ENCODE measurements around the gene CNTNAP2.

DNA sequence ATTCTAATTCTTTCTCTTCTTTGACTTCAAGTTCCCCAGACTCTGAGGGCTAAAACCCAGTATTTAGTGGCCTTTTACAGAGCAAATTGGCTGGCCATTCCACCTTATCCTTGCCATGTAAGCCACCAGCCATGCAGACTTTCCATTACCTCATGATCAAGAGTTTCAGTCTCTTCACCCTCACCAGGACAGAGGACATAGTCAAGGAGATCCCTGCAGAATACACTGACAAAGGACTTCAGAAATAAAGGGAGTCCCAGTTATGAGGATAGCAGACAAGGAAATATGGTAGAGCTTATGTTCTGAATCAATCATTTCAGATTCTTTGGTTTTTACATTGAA lies 1393.6 kb downstream of the CNTNAP2 start:
- TF ChIP-seq ZNF274 (IDR thresholded peaks at IDR 0.05; ENCODE audit: low read depth, low read length): no peak
- no peak for TF ChIP-seq SUZ12 (IDR thresholded peaks at IDR 0.05; ENCODE audit: extremely low read depth, insufficient read depth, insufficient read length)
